CD4-positive, alpha-beta T cell treated with Interleukin-10 for 1 hour (primary cell): Measurements from ENCODE around the gene PACS1.
"Not testable (repeated sequence)": the region's sequence is repeated elsewhere in the genome, so short reads cannot be mapped to it uniquely, and the experiment has no call there.

Source experiments
- DNase-seq: peaks from one replicate; pipeline ENCODE4 v3.0.0-alpha.2; 2020

PACS1 gene

DNA sequence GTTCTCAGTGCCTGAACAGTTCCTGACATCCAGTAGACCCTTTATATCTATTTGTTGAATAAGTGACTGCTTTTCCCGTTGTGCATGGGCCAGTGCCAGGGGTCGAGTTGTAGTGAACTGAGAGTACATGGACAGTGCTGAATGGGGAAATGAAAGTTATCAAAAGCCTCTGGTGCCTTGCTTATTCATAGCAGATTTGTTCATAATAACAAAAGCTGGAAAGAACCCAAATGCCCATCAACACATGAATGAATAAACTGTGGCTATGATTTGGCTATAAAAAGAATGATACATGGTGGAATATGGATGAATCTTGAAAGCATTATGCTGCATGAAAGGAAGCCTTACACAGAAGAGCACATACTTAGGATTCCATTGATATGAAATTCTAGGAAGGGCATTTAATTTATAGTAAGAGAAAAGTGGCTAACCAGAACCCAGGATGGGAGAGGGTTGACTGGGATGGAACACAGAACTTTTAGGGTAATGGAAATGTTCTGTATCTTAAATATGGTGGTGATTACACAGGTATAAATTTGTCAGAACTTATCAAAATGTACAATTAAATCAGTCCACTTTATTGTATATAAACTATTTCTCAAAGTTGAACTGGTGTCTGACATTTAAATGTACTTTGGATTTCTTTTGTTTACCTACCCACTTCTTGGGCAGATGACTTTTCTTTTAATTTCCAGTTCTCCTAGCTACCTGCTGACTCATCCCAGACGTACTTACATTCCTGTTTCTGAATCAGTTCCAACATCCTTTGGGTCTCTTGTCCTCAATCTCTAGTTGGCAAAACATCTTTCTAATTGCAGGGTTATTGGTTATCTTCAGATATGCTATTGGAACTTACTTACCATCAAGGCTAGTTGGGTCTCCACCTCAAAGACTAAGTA is 42.8 kb downstream of the PACS1 start:
- no peak for DNase-seq

DNA sequence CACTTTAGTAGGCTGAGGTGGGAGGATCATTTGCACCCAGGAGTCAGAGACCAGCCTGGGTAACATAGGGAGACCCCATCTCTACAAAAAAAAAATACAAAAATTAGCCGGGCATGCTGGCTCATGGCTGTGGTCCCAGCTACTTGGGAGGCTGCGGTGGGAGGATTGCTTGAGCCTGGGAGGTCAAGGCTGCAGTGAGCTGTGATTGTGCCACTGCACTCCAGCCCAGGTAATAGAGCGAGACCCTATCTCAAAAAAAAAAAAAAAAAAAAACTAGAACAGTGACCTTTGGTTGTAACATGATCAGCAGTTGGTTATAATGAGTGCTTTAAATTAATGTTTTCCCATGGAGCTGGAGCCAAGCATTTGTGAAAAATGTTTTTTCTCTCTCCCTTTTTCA is 44.9 kb downstream of the PACS1 start:
- not testable (repeated sequence) for DNase-seq

DNA sequence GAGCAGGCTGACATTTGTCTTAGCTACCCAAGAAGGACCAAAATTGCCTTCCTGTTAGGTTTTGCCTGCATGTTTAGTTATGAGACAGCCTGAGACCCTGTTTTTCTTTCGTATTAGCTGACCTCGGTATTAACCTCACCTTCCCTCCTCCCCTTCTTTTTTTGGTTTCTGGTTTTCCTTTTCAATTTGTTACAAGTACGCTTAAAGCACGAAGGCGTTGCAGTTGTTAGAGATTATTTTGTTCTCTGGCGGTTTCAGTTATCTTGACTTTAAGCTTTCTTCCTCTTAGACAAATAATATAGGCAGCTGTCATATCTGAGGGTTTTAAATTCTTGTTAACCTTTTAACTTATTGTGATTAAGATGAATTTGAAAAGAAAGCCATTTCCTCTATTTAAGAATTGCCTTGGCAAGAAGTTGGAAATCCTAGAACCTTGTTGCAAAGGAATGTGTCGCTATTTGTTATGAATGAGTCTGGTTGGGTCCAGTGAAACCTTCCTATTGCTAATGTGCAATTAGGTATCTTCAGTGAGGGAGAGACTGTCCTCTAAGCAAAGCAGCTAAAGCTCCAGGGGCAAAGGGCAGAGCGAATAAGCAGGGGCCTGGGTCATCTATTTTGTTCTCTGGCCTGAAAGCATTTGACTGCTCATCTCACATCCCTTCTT is 45.7 kb downstream of the PACS1 start:
- DNase-seq, result peak; percentile 68

DNA sequence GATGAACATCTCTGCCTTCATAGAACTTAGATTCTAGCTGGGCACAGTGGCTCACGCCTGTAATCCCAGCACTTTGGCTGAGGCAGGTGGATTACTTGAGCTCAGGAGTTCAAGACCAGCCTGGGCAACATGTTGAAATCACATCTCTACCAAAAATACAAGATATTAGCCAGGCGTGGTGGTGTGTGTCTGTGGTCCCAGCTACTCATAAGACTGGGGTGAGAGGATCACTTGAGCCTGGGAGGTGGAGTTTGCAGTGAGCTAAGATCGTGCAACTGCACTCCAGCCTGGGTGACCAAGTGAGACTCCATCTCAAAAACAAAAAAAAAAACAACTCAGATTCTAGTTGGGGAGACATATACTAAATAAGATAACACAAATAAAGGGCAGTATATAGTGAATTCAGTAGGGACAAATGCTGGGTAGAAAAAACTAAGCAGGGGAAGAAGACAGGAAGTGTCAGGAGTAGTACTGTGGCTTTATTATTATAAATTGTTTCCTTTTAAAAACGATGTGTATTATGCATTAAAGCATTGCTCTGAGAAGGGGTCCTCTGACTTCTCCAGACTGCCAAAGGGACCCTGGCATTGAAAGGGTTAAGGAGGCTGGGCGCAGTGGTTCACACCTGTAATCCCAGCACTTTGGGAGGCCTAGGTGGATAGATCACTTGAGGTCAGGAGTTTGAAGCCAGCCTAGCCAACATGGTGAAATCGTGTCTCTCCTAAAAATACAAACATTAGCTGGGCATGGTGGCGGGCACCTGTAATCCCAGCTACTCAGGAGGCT is 46.7 kb downstream of the PACS1 start:
- DNase-seq, result no peak

DNA sequence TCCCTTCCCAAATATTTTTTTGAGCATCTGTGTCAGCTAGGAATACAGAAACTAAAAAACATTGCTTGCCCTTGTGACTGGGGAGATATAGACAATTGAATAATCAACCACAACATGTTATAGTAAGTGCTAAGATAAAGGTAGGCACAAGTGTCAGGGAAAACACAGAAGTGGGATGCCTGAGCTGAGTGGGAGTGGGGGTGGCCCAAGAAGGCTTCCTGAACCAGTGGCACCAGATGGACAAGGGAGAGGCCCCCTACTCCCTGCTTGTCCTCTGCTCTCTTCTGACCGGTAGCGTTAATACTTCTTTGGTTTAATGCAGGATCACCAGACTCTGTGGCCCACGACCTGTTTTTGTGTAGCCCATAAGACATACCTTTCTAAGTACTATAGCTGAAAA is 48.8 kb downstream of the PACS1 start:
- DNase-seq, result no peak

DNA sequence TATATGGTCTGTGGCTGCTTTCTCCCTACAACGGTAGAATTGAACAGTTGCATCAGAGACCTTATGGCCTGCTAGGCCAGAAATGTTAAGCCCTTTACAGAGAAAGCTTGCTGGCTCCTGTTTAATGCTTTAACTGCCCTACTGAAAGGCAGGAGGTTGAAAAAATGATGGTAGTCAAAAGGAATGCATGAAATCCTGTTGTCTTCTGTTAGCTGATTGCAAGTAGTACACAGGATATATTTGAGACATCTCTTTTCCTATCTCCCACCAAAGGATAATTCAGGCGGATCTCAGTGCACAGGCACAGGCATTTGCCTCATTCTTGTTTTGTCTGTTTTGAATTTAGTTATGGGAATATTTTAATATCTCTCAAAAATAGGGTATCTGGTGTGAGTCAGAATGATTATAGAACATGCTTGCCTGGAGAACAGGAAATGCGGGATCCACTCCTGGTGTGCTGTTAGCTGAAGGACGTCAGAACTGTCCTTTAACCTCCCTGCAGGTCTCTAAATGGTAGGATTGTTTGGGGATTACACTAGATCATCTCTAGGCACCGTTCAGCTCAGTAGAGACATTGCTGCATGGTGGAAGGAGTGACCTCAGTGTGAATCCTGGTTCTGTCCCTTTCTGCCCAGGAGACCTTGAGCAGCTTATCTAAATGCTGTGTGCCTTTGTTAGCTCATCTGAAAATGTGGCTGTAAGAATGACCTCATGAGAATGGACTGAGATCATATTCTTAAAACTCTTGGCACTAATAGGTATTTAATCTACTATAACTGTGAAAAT is 49.5 kb downstream of the PACS1 start:
- DNase-seq, result no peak

DNA sequence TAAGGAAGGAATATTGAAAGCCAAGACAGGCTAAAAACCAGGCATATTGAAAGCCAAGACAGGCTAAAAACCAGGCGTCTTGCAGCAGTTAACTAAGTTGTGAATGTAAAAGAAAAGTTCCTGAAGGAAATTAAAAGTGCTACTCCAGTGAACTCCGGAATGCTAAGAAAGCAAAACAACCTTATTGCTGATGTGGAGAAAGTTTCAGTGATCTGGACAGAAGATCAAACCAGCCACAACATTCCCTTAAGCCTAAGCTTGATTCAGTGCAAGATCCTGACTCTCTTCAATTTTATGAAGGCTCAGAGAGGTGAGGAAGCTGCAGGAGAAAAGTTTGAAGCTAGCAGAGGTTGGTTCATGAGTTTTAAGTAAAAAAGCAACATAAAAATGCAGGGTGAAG is 51.4 kb downstream of the PACS1 start:
- DNase-seq, result no peak

DNA sequence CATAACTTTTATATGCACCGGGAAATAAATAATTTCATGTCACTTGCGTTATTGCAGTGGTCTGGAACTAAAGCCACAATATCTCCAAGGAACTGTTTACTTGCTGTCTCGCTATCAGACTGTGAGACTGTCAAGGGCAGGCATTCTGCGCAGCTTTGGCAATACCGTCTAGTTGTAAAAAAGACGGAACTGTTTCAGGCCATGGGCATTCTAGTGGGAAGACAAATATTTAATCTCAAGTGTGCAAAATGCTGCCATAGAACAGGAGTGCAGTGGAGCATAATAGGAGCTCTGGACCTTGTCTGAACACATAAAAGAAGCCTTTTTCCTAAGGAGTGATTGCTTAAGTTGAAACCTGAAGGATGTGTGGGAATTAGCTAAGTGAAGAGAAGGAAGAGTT is 53.8 kb downstream of the PACS1 start:
- no peak for DNase-seq

DNA sequence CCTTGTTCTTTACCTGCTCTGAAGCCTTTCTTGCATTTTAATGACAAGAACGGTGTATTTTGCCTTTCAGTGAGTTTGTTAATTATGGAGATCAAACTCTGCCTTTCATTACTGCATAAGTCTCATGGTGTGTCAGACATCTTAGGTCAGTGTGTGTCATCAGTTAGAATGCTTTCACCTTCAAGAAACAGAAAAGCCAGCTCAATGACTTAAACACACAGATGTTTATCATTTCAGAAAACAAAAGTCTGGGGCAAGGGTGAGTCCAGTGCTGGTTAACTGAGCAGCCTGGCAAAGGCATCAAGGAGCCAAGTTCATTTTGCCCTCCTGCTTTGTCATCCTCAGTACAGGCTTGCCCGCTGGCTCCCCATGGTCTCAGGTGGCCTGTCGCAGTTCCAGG is 54.5 kb downstream of the PACS1 start:
- DNase-seq, result no peak

DNA sequence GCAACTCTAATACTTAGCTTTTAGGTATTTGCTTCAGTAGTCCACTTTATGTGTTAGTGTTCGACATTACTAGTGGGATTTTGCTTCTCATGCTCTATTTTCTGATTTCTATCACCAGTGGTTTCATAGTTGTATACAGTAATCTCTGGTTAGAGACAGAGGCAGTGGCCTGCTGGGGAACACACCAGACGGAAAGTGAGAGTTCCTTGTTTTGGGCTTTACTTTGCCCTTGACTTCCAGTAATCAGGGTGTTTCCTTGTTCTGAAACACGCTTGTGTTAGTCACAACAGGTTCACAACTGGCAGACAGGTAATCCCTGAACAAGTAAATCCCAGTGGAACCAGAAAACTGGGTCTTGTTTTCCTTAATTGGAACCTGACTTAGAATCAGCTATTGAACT is 56.0 kb downstream of the PACS1 start:
- no peak for DNase-seq

DNA sequence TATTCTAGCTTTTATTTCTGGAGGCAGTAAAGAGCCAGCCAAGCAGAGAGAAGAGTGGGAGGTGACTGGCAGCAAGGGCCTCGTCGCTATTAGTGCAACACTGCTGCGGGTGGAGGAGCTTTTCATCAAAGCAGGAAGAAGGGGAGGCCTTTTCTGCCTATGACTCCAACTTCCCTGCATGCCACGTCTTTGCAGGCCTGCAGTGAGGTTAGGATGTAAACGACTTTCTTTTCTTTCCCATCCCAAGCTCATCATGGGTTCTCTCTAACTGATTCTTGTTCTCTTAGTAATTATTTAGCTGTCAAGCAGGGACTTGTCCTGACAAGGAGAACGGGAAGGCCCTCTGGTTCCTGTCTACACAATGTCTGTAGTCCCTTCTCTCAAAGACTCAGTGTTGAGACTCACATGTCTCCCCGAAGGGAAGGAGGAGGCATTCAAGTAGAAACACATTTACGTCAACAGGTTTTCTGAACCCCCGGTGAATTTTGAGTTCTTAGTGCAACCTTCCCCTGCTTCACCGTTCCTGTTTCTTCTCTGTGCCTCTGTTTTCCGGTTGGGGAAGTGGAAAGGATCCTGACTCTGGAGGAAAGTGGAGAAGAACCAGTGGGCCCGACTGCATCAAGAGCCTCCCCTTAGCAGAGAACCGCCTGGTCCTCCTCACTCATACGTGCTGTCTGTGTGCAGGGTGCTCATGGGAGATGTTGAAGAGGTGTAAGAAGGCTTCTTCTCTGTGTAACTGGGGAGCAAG is 56.9 kb downstream of the PACS1 start:
- peak; percentile 61 for DNase-seq

DNA sequence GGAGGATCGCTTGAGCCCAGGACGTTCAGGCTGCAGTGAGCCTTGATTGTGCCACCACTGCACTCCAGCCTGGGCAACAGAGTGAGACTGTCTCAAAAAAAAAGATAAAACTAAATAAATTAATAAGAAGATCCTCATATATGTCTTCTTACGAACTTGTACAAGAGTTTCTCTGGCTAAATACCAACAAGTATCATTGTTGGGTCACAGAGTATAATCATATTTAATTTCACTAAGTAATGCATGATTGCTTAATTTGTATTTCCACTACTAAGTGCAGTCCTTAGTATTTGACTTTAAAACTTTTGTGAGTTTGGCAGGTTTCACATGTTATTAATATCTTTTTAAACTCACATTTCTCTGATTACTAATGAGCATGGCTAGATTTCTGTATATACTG is 60.9 kb downstream of the PACS1 start:
- DNase-seq, result no peak

DNA sequence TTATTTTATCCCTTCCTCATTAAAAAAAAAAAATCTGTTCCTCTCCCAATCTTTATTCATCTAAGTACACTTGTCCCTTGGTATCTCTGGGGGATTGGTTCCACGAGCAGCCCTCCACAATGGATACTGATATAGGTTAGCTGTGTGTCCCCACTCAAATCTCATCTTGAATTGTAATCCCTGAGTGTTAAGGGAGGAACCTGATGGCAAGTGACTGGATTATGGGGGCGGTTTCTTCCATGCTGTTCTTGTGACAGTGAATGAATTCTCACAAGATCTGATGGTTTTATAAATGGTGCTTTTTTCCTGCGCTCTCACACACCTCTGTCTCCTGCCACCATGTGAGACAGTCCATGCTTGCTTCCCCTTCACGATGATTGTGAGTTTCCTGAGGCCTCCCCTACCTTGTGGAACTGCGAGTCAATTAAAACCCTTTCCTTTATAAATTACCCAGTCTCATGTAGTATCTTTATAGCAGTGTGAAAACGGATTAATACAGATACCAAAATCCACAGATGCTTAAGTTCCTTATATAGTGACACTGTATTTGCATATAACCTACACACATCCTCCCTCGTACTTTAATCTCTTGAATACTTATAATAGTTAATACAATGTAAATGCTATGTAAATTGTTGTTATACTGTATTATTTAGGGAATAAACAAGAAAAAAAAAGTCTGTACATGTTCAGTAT is 62.0 kb downstream of the PACS1 start:
- no peak for DNase-seq

DNA sequence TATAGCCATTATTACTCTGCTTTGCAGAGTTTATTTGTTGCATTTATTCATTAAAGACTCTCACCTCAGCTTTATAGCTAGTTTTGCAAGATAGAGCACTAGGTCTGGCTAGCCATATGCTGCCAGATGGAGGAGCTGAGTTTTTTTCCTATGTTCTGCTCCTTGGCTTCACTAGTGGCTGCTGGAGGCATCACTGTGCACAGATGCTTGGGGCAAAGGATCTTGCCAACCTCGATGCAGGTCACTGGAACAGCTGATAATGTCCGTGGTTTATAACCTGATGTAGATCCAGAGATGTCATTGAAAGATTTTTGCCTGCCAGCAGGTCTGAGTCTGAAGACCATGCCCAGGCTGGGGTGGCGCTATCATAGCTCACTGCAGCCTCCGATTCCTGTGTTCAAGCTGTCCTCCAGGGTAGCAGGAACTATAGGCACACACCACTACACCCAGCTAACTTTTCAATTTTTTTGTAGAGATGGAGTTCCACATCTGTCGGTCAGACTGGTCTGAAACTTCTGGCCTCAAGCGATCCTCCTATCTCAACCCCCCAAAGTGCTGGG is 63.2 kb downstream of the PACS1 start:
- no peak for DNase-seq

DNA sequence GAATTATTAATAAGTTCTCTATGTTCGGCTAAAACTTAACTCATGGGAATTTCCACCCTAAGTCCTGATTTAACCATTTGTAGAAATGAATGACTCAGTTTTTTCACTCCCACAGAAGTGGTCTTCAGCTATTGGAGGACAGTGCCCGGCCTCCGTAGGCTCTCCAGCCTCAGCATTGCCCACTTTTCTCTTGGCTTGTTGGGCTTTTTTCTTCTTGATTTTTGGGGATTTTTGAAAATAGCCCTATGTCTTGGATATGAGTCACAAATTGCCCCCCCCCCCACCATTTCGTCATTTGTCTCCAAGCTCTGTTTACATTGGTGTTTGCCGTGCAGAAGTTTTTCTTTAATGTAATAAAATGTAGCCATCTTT is 66.7 kb downstream of the PACS1 start:
- DNase-seq, result no peak

DNA sequence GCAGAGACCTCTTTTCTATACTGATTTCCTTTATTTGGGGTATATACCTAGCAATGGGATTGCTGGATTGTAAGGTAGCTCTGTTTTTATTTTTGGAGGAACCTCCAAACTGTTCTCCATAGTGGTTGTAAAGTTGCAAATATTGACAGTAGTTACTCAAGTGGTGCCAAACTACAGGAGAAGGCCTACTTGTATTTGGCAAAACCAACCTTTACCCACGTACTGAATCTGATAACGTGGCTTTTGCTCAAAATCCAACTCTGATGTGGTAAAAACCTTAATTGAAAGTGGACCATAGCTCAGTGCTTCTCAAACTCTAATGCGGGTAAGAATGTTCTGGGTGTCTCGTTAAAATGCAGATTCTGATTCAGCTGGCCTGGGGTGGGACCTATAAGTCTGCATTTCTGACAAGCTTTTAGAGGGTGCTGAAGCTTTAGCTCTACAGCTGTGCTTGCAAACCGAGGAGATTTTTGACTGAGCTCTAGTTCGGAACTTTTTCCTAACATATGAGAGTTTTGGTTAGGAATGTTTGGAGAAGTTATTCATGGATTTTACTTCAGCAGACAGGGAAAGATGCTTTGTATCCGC is 69.8 kb downstream of the PACS1 start:
- no peak for DNase-seq

DNA sequence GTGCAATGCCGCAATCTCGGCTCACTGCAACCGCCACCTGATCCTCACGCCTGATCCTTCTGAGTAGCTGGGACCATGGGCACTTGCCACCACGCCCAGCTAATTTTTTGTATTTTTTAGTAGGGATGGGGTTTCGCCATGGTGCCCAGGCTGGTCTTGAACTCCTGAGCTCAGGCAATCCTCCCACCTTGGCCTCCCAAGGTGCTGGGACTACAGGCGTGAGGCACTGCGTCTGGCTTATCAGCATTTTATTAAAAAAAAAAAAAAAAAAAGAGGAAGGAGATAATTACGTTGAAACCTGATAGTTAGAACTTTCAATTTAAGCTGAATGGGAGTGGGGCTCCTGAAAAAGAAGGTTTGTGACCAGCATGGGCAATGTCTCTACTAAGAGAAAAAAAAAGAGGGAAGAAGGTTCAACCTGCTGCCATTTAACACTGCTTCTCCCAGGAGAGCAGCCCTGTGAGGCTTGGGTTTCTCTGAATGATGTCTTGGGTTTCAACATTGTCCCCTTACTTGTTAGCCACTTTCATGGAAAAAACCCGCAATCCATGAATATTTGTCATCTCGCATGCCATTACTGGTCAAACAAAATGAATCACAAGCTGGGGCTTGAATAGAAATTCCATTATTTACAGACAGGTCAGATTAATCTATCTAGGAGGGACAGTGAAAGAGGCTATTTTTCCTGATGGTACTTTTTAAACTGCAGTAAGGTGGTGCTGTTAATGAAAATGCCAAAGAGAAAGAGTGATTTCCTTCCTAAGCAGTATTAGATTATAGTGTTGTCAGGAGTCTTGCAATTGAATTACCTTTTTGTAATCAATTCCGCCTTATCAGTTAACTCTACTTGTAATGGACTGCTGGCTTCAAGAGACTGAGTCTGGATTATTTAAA is 72.5 kb downstream of the PACS1 start:
- no peak for DNase-seq

DNA sequence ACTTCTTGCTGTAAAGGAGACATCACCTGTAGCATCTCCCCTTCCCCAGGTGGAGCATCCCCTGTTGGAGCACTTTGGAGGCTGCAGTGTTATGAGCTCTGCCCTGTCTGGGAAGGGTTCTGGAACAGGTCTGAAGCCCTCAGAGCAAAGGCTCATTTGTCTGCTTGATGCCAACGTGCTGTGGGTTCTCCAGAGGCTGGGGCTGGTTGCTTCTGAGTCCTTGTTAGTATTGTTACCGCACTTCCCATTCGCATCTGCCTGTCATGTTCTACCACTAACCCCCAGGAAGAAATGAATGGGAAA is 73.1 kb downstream of the PACS1 start:
- DNase-seq, result no peak

DNA sequence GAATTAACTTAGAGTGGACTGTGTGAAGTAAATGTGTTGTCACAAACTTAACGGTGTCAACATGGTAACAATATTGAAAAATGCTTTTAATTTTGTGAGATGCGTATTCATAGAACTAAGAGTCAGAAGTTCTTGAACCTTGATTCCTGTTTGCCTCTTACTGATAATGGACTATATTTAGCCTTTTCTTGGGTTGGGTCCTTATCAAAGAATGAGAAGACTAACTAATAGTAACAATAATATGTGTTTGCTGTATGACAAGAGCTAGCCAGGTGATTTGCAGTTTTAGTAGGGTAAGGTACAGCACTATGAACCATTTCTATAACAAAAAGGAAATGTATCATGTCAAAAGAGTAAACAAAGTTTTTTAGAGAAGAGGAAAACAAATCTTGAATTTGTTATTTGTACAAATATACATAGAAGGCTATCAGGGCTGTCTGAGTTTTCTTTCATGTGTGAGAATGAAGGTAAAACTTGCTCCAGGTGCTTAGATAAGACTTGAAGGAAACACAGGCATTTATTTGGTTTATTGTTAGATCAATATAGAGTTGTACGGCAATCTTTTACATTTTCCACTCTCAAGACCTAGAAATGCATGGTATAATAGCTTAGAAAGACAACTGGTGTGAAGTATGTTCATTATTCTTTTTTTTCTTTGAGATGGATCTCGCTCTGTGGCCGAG is 74.1 kb downstream of the PACS1 start:
- DNase-seq, result no peak
